ENCODE measurements around the gene CLCN4. TPM values are rescaled to one million over a fixed set of nuclear protein-coding genes. Genes with fewer than 3 reads are reported as not detected.

The CLCN4 gene
- total RNA-seq, 4 donors from 2014 or later, result 3.9 to 6.7 (median 5.3) TPM

GRCh38 chrX:10174051-10174450, 17.3 kb downstream of the CLCN4 start:
- Histone ChIP-seq H3K4me1 (peaks cover 0 to 18% (median 0%) of the 10 kb centered on the region in 4 donors), H3K9me3 (no peaks in the 10 kb centered on the region), H3K36me3 (no peaks in the 10 kb centered on the region), H3K27ac (peak overlapping the region in 1 of 4 donors; percentile 75), H3K4me3 (no peak overlapping the region), H3K27me3 (no peaks in the 10 kb centered on the region)
- DNase-seq (ENCODE audit: low spot score in 2 of 2), result no peak
- WGBS, 2 donors, result 80 to 92% methylated on average over 1 to 9 of the region's 9 CpGs
- no peak for TF ChIP-seq EP300 (IDR thresholded peaks at IDR 0.05)

GRCh38 chrX:10174810-10175209, 18.0 kb downstream of the CLCN4 start:
- H3K9me3 ChIP-seq, result no peaks in the 10 kb centered on the region

GRCh38 chrX:10175319-10175871, 18.6 kb downstream of the CLCN4 start:
- 57 to 66% methylated on average over 5 to 8 of the region's 8 CpGs for WGBS, 2 donors
- H3K27ac ChIP-seq, result peak overlapping the region in 1 of 4 donors; percentile 67
- no peaks in the 10 kb centered on the region for H3K27me3 ChIP-seq

More at GRCh38 chrX:10174810-10175209, 18.0 kb downstream of the CLCN4 start:
- H3K4me3 ChIP-seq, result no peak overlapping the region
- TF ChIP-seq EP300 (IDR thresholded peaks at IDR 0.05) (no peak), POLR2A (IDR thresholded peaks at IDR 0.05) (no peak), CTCF (IDR thresholded peaks at IDR 0.05) (no peak)
- no peaks in the 10 kb centered on the region for H3K36me3 ChIP-seq
- no peak for DNase-seq (ENCODE audit: low spot score in 2 of 2)
- H3K27ac ChIP-seq, result peak overlapping the region in 1 of 4 donors; percentile 67
- 70 to 75% methylated on average over 7 of the region's 7 CpGs for WGBS, 2 donors
- H3K4me1 ChIP-seq, result peaks cover 0 to 18% (median 0%) of the 10 kb centered on the region in 4 donors
- no peaks in the 10 kb centered on the region for H3K27me3 ChIP-seq

GRCh38 chrX:10176121-10177003, 19.6 kb downstream of the CLCN4 start:
- H3K4me3 ChIP-seq, result no peak overlapping the region
- no peaks in the 10 kb centered on the region for H3K36me3 ChIP-seq
- H3K9me3 ChIP-seq, result no peaks in the 10 kb centered on the region
- WGBS, 2 donors, result 78 to 90% methylated on average over 16 of the region's 16 CpGs
- no peaks in the 10 kb centered on the region for H3K27me3 ChIP-seq
- peaks cover 0 to 18% (median 0%) of the 10 kb centered on the region in 4 donors for H3K4me1 ChIP-seq
- TF ChIP-seq EP300 (IDR thresholded peaks at IDR 0.05) (no peak), CTCF (IDR thresholded peaks at IDR 0.05) (no peak), POLR2A (IDR thresholded peaks at IDR 0.05) (no peak)
- H3K27ac ChIP-seq, result peak overlapping the region in 1 of 4 donors; percentile 33
- no peak for DNase-seq (ENCODE audit: low spot score in 2 of 2)

More at GRCh38 chrX:10175319-10175871, 18.6 kb downstream of the CLCN4 start:
- H3K36me3 ChIP-seq, result no peaks in the 10 kb centered on the region
- TF ChIP-seq CTCF (IDR thresholded peaks at IDR 0.05) (no peak), EP300 (IDR thresholded peaks at IDR 0.05) (no peak), POLR2A (IDR thresholded peaks at IDR 0.05) (no peak)
- DNase-seq (ENCODE audit: low spot score in 2 of 2), result peak in 1 of 2 donors; percentile 9
- H3K4me1 ChIP-seq, result peaks cover 0 to 18% (median 0%) of the 10 kb centered on the region in 4 donors
- H3K4me3 ChIP-seq, result no peak overlapping the region
- H3K9me3 ChIP-seq, result no peaks in the 10 kb centered on the region

DNA sequence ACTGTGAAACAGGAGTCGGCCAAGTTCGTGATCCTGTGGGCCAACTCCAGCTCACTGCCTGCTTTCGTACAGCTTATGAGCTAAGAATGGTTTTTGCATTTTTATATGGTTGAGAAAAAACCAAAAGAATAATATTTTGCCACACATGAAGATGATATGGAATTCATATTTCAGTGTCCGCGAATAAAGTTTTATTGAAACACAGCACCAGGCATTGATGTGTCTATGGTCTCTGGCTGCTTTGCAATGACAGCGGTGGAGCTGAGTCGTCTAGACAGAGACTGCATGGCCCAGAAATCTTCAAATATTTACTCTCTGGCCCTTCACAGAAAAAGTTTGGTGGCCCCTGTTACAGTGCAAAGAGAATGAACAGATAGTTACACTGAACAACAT, 20.2 kb downstream of the CLCN4 start:
- Histone ChIP-seq H3K4me3 (no peak overlapping the region), H3K4me1 (peaks cover 0 to 18% (median 0%) of the 10 kb centered on the region in 4 donors), H3K27me3 (no peaks in the 10 kb centered on the region), H3K9me3 (no peaks in the 10 kb centered on the region), H3K36me3 (no peaks in the 10 kb centered on the region), H3K27ac (no peak overlapping the region)
- 88 to 97% methylated on average over 7 of the region's 7 CpGs for WGBS, 2 donors
- no peak for DNase-seq (ENCODE audit: low spot score in 2 of 2)
- no peak for TF ChIP-seq CTCF (IDR thresholded peaks at IDR 0.05)

All from tibial nerve (tissue), 4 donors.